GM12878 (cell line): Measurements from ENCODE around the gene LURAP1L. TPM values are rescaled to one million over a fixed set of nuclear protein-coding genes. Genes with fewer than 3 reads are reported as not detected.
A peak's percentile ranks its signal among the peaks of the same experiment; 100 is the strongest.

Experiments used
- ATAC-seq: fragments of 200-7000 bp; cut with Tn5 transposase; 3 replicates; pipeline ENCODE4 v1.9.1; 2020; ENCODE audit warnings: mild to moderate bottlenecking, moderate library complexity
- BruUV-seq: library from RNA; stranded (reverse); fragments of 400-500 nt; replicated peaks from 2 replicates; lab custom pipeline; 2021; lab: Mats Ljungman, UMichigan
- CTCF ChIA-PET: fragments of 300-600 bp; sonication (Branson Sonifier 250); formaldehyde crosslinking; extraction: SDS; loops from one replicate; lab custom pipeline; 2021; ENCODE audit warnings: inconsistent platforms; lab: Yijun Ruan, JAX
- POLR2A ChIA-PET: fragments of 350-600 bp; formaldehyde crosslinking; extraction: SDS; loops from one replicate; lab custom pipeline; 2021; ENCODE audit warnings: inconsistent platforms; lab: Charles Lee
- RAD21 ChIA-PET: fragments of 300-600 bp; sonication (Branson Sonifier 250); formaldehyde crosslinking; loops from one replicate; lab custom pipeline; 2023; ENCODE audit warnings: antibody characterized with exemption; ENCODE audit not compliant: unreplicated experiment; lab: Charles Lee
- SMC1A ChIA-PET: fragments of 300-600 bp; sonication (Branson Sonifier 250); formaldehyde crosslinking; loops from one replicate; lab custom pipeline; 2023; ENCODE audit not compliant: unreplicated experiment, uncharacterized antibody; lab: Charles Lee
- DNase-seq: peaks from one replicate; pipeline ENCODE4 v3.0.0-alpha.2; 2011; ENCODE audit warnings: low read depth, low spot score
- FAIRE-seq: peaks from 3 replicates; lab custom pipeline; 2011; peaks lifted over from hg19 to GRCh38; lab: Jason Lieb, UNC
- H2AFZ ChIP-seq: 2 replicates; pipeline ENCODE4 v1.6.0; 2011; ENCODE audit warnings: low read depth, low read length, control low read depth; ENCODE audit not compliant: control insufficient read depth
- H3K27ac ChIP-seq: 2 replicates; pipeline ENCODE4 v1.5.1; 2011; ENCODE audit warnings: control low read depth; ENCODE audit not compliant: control insufficient read depth, insufficient read depth
- H3K27me3 ChIP-seq, 2 experiments: replicated peaks in 1 of 2; 2 replicates each; pipeline versions ENCODE4 v1.6.0 to v1.6.1; 2011; ENCODE audit warnings: low read length in 1 of 2; ENCODE audit not compliant: control insufficient read depth in 2 of 2, insufficient read depth in 2 of 2
- H3K36me3 ChIP-seq, 2 experiments: 2 replicates each; pipeline ENCODE4 v1.5.1; 2011; ENCODE audit warnings: low read length in 1 of 2; ENCODE audit not compliant: control insufficient read depth in 2 of 2, insufficient read depth in 2 of 2
- H3K4me1 ChIP-seq: 2 replicates; pipeline ENCODE4 v1.6.1; 2011; ENCODE audit warnings: mild to moderate bottlenecking, low read length, moderate library complexity, mixed read lengths; ENCODE audit not compliant: control insufficient read depth, insufficient read depth
- H3K4me2 ChIP-seq: 2 replicates; pipeline ENCODE4 v1.6.0; 2011; ENCODE audit warnings: control low read depth; ENCODE audit not compliant: control insufficient read depth, insufficient read depth
- H3K4me3 ChIP-seq: fragments of 200-600 bp; sonication (generic); 2 replicates; pipeline ENCODE4 v1.5.1; 2016
- H3K79me2 ChIP-seq: 2 replicates; pipeline ENCODE4 v1.6.0; 2011; ENCODE audit warnings: low read length; ENCODE audit not compliant: control insufficient read depth, insufficient read depth
- H3K9ac ChIP-seq: 2 replicates; pipeline ENCODE4 v1.8.0; 2011; ENCODE audit warnings: low read length, control low read depth, mixed read lengths; ENCODE audit not compliant: control insufficient read depth, insufficient read depth
- H3K9me3 ChIP-seq: replicated peaks from 3 replicates; pipeline ENCODE4 v1.5.1; 2011; ENCODE audit warnings: mild to moderate bottlenecking, low read length; ENCODE audit not compliant: control insufficient read depth, insufficient read depth
- H4K20me1 ChIP-seq: 2 replicates; pipeline ENCODE4 v1.6.0; 2011; ENCODE audit not compliant: control insufficient read depth, insufficient read depth
- GABPA ChIP-seq: IDR thresholded peaks from 2 replicates; pipeline ENCODE4 v1.6.1; 2014; ENCODE audit warnings: antibody characterized with exemption, low read depth, mild to moderate bottlenecking, inconsistent platforms
- KDM1A ChIP-seq: fragments of 200-600 bp; sonication (generic); IDR thresholded peaks from 2 replicates; pipeline ENCODE4 v1.6.1; 2016; ENCODE audit warnings: borderline replicate concordance
- SIN3A ChIP-seq: IDR thresholded peaks from 2 replicates; pipeline ENCODE4 v1.6.1; 2012; ENCODE audit warnings: low read depth, low read length, improper control_type of control experiment
- WGBS: methylation state at CpG from one replicate; pipeline ENCODE4 v1.1.6; 2016; ENCODE audit warnings: low lambda C conversion rate; ENCODE audit not compliant: insufficient replicate concordance, insufficient coverage; ENCODE audit errors: missing lambda C conversion rate; 5-methylcytosine and 5-hydroxymethylcytosine counted together
- in situ Hi-C: fragments of 300-500 bp; cut with MboI; formaldehyde crosslinking; loops from 9 replicates; pipeline ENCODE4 v1.14.3; 2018; ENCODE audit warnings: mixed read lengths
- intact Hi-C: fragments of 100-400 bp; cut with micrococcal nuclease; formaldehyde crosslinking; loops from one replicate; pipeline ENCODE4 v1.14.2; 2022; ENCODE audit not compliant: unreplicated experiment
- polyA plus RNA-seq, 11 experiments: library from polyadenylated mRNA; depleted of rRNA in 4 of 11; unstranded in 6 of 11; stranded (reverse) in 5 of 11; fragments of >200 nt; fragmentation: Nextera tagmentation in 4 of 11; fragmentation: Illumina TruSeq in 1 of 11; extraction: Ambion mirVana in 4 of 11; extraction: Trizol in 1 of 11; gene quantifications; 1 replicate in 1 of 11; 2 replicates in 10 of 11; pipeline versions ENCODE4 v1.2.1 to v1.2.3, GENCODE V29; 2011 to 2016; ENCODE audit warnings: inconsistent platforms in 2 of 11, missing spikeins in 2 of 11, low read depth in 1 of 11
- total RNA-seq, 4 experiments: library from RNA; depleted of rRNA in 3 of 4; stranded (reverse); fragments of >200 nt in 3 of 4; fragmentation: Illumina TruSeq in 1 of 4; extraction: Trizol in 1 of 4; gene quantifications; 2 replicates each; pipeline versions ENCODE4 v1.2.1 to v1.2.3, GENCODE V29; 2013 to 2021
- TF ChIP-seq, protein P1 (sequence below): fragments of 450-650 bp; IDR thresholded peaks from 2 replicates; pipeline ENCODE4 v1.6.1; 2017; ENCODE audit warnings: antibody characterized with exemption, mild to moderate bottlenecking, moderate library complexity

The LURAP1L gene
- total and polyA plus RNA-seq, 10 of the 15 experiments (the other 5 are each of a cell fraction or from before 2014, with no cell fraction given), result 0.19 to 3.7 (median 0.69) TPM

DNA sequence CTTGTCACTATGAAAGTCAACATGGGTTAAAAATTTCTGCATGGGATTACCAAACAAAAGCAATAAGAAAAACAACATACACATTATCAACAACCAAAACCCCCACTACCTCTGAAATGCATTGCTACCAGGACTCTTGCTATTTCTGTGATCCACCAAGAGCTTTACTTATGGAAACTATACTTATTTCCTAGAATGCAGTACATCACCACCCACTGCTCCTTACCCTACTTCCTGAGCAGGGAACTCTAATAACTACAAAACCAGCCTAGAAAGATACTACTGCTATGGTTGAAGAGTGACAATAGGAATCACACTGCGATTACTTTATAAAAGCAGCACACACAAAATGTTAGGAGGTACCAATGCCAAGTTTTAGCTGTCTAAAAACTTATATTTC is 22.2 kb downstream of the LURAP1L start (continued):
- TF ChIP-seq, protein P1, sequence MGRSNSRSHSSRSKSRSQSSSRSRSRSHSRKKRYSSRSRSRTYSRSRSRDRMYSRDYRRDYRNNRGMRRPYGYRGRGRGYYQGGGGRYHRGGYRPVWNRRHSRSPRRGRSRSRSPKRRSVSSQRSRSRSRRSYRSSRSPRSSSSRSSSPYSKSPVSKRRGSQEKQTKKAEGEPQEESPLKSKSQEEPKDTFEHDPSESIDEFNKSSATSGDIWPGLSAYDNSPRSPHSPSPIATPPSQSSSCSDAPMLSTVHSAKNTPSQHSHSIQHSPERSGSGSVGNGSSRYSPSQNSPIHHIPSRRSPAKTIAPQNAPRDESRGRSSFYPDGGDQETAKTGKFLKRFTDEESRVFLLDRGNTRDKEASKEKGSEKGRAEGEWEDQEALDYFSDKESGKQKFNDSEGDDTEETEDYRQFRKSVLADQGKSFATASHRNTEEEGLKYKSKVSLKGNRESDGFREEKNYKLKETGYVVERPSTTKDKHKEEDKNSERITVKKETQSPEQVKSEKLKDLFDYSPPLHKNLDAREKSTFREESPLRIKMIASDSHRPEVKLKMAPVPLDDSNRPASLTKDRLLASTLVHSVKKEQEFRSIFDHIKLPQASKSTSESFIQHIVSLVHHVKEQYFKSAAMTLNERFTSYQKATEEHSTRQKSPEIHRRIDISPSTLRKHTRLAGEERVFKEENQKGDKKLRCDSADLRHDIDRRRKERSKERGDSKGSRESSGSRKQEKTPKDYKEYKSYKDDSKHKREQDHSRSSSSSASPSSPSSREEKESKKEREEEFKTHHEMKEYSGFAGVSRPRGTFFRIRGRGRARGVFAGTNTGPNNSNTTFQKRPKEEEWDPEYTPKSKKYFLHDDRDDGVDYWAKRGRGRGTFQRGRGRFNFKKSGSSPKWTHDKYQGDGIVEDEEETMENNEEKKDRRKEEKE, result no peak
- TF ChIP-seq, all 136 proteins: peak for 0

DNA sequence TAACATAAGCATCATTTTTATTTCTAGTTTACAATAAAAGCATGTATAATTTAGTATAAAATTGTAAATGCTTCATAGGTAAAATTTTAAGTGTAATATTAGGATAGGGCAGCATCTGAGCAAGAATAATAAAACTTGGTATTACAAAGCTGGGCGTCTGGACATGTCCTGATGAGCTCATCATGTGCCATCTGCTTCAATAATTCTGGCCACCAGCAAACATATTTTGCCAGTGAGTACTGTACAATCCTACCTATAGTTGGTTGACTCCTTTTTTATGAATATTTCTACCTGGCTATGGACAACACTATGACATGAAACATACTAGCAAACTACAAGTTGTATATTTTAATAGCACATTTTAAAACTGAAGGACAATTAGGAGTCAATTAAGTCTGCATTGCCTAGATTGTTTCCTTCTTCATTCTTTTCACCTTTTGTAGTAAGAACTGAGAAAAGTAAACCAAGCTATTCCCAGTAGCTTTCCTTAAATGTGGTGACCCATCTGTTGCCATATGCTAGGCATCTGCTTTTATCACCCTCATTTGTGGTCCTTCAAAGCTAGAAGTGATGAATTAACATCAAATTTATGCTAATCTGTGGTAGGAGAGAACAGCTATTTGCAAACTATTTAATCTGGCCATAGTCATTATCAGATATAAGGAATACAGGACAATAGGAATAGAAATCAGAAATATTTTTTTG is 23.4 kb downstream of the LURAP1L start:
- no peak overlapping the region for H3K4me2 ChIP-seq
- H2AFZ ChIP-seq, result no peak overlapping the region
- H3K4me3 ChIP-seq, result no peak overlapping the region
- H3K9ac ChIP-seq, result no peak overlapping the region
- CTCF ChIA-PET, result interaction anchor here (0.8 to 2.2 kb wide), 7 partner anchors 10 to 74 kb away, joined by 3 to 11 read pairs (median 4); no protein-coding TSS in a partner anchor
- H3K27ac ChIP-seq, result no peak overlapping the region
- FAIRE-seq (no peak), ATAC-seq (0 out of 3 replicates have a peak, but pooled peaks have one; percentile 21), DNase-seq (no peak)
- no TSS peak for BruUV-seq
- SMC1A ChIA-PET, result interaction anchor here (1.1 to 2.8 kb wide), 7 partner anchors 10 to 29 kb away, joined by 3 to 17 read pairs (median 6); no protein-coding TSS in a partner anchor
- no peaks in the 10 kb centered on the region for H3K27me3 ChIP-seq
- no peaks in the 10 kb centered on the region for H3K4me1 ChIP-seq
- H3K9me3 ChIP-seq, result no peaks in the 10 kb centered on the region
- intact Hi-C loops (no loop called here), in situ Hi-C loops (no loop called here)
- 33% methylated on average over 1 of the region's 1 CpG for WGBS
- RAD21 ChIA-PET, result no interaction called here
- H3K36me3 ChIP-seq, result no peaks in the 10 kb centered on the region
- POLR2A ChIA-PET, result no interaction called here
- H4K20me1 ChIP-seq, result no peaks in the 10 kb centered on the region
- no peaks in the 10 kb centered on the region for H3K79me2 ChIP-seq
- no peak for TF ChIP-seq SIN3A
- no peak for TF ChIP-seq KDM1A
- no peak for TF ChIP-seq GABPA
